ENCODE data around the gene ERVH48-1.
"Not testable (repeated sequence)": the region's sequence is repeated elsewhere in the genome, so short reads cannot be mapped to it uniquely, and the experiment has no call there.

GRCh38 chr21:42908484-42908883 is 16.9 kb downstream of the ERVH48-1 start:
- not testable (repeated sequence) for TF ChIP-seq CTCF (IDR thresholded peaks at IDR 0.05); EP300 (IDR thresholded peaks at IDR 0.05; ENCODE audit: low read depth); POLR2AphosphoS5 (IDR thresholded peaks at IDR 0.05); POLR2A (IDR thresholded peaks at IDR 0.05)

Measured in transverse colon (tissue), 4 donors.